Fibroblast of lung (primary cell): ENCODE results near the gene MRPS31. TPM values are rescaled to one million over a fixed set of nuclear protein-coding genes. Genes with fewer than 3 reads are reported as not detected.

Experiments used
- DNase-seq, 2 donors: peaks; one replicate each; pipeline versions ENCODE4 v3.0.0 to v3.0.0-alpha.2; 2010; ENCODE audit warnings: low read depth in 2 of 2
- H2AFZ ChIP-seq: 2 replicates; pipeline ENCODE4 v1.5.1; 2012; ENCODE audit warnings: low read length, control low read depth, inconsistent platforms
- H3K27ac ChIP-seq: 2 replicates; pipeline ENCODE4 v1.5.1; 2011; ENCODE audit warnings: low read length, control low read depth; ENCODE audit not compliant: insufficient read depth
- H3K27me3 ChIP-seq: 2 replicates; pipeline ENCODE4 v1.5.1; 2011; ENCODE audit warnings: mild to moderate bottlenecking, low read length; ENCODE audit not compliant: control insufficient read depth, insufficient read depth
- H3K36me3 ChIP-seq: 2 replicates; pipeline ENCODE4 v1.5.1; 2011; ENCODE audit warnings: low read length; ENCODE audit not compliant: control insufficient read depth, insufficient read depth
- H3K4me1 ChIP-seq: 2 replicates; pipeline ENCODE4 v1.5.1; 2011; ENCODE audit warnings: low read length; ENCODE audit not compliant: control insufficient read depth, insufficient read depth; ENCODE audit errors: extremely low read depth
- H3K4me2 ChIP-seq: 2 replicates; pipeline ENCODE4 v1.5.1; 2011; ENCODE audit warnings: low read length, control low read depth; ENCODE audit not compliant: insufficient read depth; ENCODE audit errors: extremely low read depth
- H3K4me3 ChIP-seq, 4 experiments: fragments of 200-600 bp in 1 of 4; sonication (generic) in 1 of 4; replicated peaks in 1 of 4; 2 replicates each; pipeline ENCODE4 v1.5.1; 2011 to 2016; ENCODE audit warnings: low read length in 4 of 4, low read depth in 3 of 4, mild to moderate bottlenecking in 3 of 4, control low read depth in 2 of 4, inconsistent platforms in 1 of 4, mixed read lengths in 1 of 4; ENCODE audit not compliant: insufficient read depth in 1 of 4; ENCODE audit errors: control extremely low read depth in 1 of 4
- H3K79me2 ChIP-seq: 2 replicates; pipeline ENCODE4 v1.5.1; 2012; ENCODE audit warnings: mild to moderate bottlenecking, low read length, inconsistent platforms; ENCODE audit not compliant: control insufficient read depth, insufficient read depth
- H3K9ac ChIP-seq: 2 replicates; pipeline ENCODE4 v1.5.1; 2011; ENCODE audit warnings: mild to moderate bottlenecking, low read length, control low read depth; ENCODE audit not compliant: insufficient read depth
- H3K9me3 ChIP-seq: 2 replicates; pipeline ENCODE4 v1.5.1; 2012; ENCODE audit warnings: low read depth, low read length; ENCODE audit not compliant: control insufficient read depth, insufficient read depth
- H4K20me1 ChIP-seq: 2 replicates; pipeline ENCODE4 v1.5.1; 2011; ENCODE audit warnings: low read length; ENCODE audit not compliant: control insufficient read depth, insufficient read depth; ENCODE audit errors: extremely low read depth
- CTCF ChIP-seq, 2 donors: IDR thresholded peaks in 1 of 2; conservative IDR thresholded peaks in 1 of 2; 1 replicate in 1 of 2; 2 replicates in 1 of 2; pipeline ENCODE4 v1.5.1; 2011 to 2012; ENCODE audit warnings: low read length in 2 of 2, control low read depth in 1 of 2, inconsistent platforms in 1 of 2, low read depth in 1 of 2, mild to moderate bottlenecking in 1 of 2
- EZH2 ChIP-seq: IDR thresholded peaks from 2 replicates; pipeline ENCODE4 v1.5.1; 2012; ENCODE audit warnings: low read length, control low read depth, mild to moderate bottlenecking; ENCODE audit errors: missing control alignments
- polyA plus RNA-seq, 2 donors: library from polyadenylated mRNA; depleted of rRNA in 1 of 2; stranded (reverse) in 1 of 2; unstranded in 1 of 2; fragments of >200 nt; gene quantifications; 2 replicates each; pipeline ENCODE4 v1.2.1, GENCODE V29; 2011 to 2012; ENCODE audit warnings: missing spikeins in 1 of 2
- total RNA-seq: library from RNA; depleted of rRNA; stranded (reverse); fragments of >200 nt; gene quantifications from 2 replicates; pipeline ENCODE4 v1.2.1, GENCODE V29; 2014

The MRPS31 gene
- total and polyA plus RNA-seq, 2 donors (not counting 1 experiment from before 2014, with no cell fraction given): 14.2 to 16.0 TPM

GRCh38 chr13:40794414-40795368 lies 23.7 kb upstream of the MRPS31 start:
- Histone ChIP-seq H2AFZ (no peak overlapping the region), H3K4me2 (no peak overlapping the region), H3K9me3 (no peaks in the 10 kb centered on the region), H3K27me3 (no peaks in the 10 kb centered on the region), H3K79me2 (no peaks in the 10 kb centered on the region), H3K27ac (no peak overlapping the region), H3K36me3 (peaks cover 2% of the 10 kb centered on the region), H3K4me3 (no peak overlapping the region), H3K4me1 (no peaks in the 10 kb centered on the region), H4K20me1 (no peaks in the 10 kb centered on the region), H3K9ac (no peak overlapping the region)
- no peak for DNase-seq
- TF ChIP-seq EZH2 (no peak), CTCF (conservative IDR thresholded peaks at IDR 0.05 in 1 of 2, IDR thresholded peaks at IDR 0.05 in 1 of 2; ENCODE audit: low read depth in 1 of 2, low read length in 2 of 2) (no peak)

- TF ChIP-seq EZH2: no peak
- no peak for TF ChIP-seq CTCF (conservative IDR thresholded peaks at IDR 0.05 in 1 of 2, IDR thresholded peaks at IDR 0.05 in 1 of 2; ENCODE audit: low read depth in 1 of 2, low read length in 2 of 2)
- H3K4me1 ChIP-seq: no peaks in the 10 kb centered on the region
Observed at GRCh38 chr13:40793339-40793738, 22.3 kb upstream of the MRPS31 start.

GRCh38 chr13:40792284-40793051 lies 21.5 kb upstream of the MRPS31 start:
- no peak for DNase-seq
- Histone ChIP-seq H4K20me1 (no peaks in the 10 kb centered on the region), H2AFZ (no peak overlapping the region), H3K79me2 (no peaks in the 10 kb centered on the region), H3K27me3 (no peaks in the 10 kb centered on the region), H3K4me2 (no peak overlapping the region), H3K4me1 (peaks cover 2% of the 10 kb centered on the region), H3K9me3 (no peaks in the 10 kb centered on the region), H3K9ac (no peak overlapping the region), H3K36me3 (no peaks in the 10 kb centered on the region), H3K4me3 (no peak overlapping the region), H3K27ac (no peak overlapping the region)
- TF ChIP-seq EZH2 (no peak), CTCF (conservative IDR thresholded peaks at IDR 0.05 in 1 of 2, IDR thresholded peaks at IDR 0.05 in 1 of 2; ENCODE audit: low read depth in 1 of 2, low read length in 2 of 2) (no peak)

More at GRCh38 chr13:40793339-40793738, 22.3 kb upstream of the MRPS31 start:
- no peak overlapping the region for H3K4me3 ChIP-seq
- no peaks in the 10 kb centered on the region for H4K20me1 ChIP-seq
- H3K9me3 ChIP-seq: no peaks in the 10 kb centered on the region
- no peaks in the 10 kb centered on the region for H3K79me2 ChIP-seq
- no peak overlapping the region for H3K27ac ChIP-seq
- H3K9ac ChIP-seq: no peak overlapping the region
- H3K27me3 ChIP-seq: no peaks in the 10 kb centered on the region
- no peak overlapping the region for H2AFZ ChIP-seq
- no peak overlapping the region for H3K4me2 ChIP-seq
- DNase-seq: no peak
- H3K36me3 ChIP-seq: no peaks in the 10 kb centered on the region
